Left lung (tissue), 10 donors: Measurements from ENCODE around the gene C2orf76. TPM values are rescaled to one million over a fixed set of nuclear protein-coding genes. Genes with fewer than 3 reads are reported as not detected.

Experiments
- ATAC-seq: fragments of 200-7000 bp; cut with Tn5 transposase; one replicate; pipeline ENCODE4 v1.9.1; 2020; ENCODE audit warnings: moderate library complexity
- DNase-seq, 4 donors: peaks; one replicate each; pipeline ENCODE4 v3.0.0-alpha.2; 2013 to 2020
- H3K27ac ChIP-seq, 2 donors: fragments of 200-600 bp; sonication (generic) in 1 of 2; one replicate each; pipeline versions ENCODE4 v1.5.0 to v1.8.0; 2020 to 2021
- H3K27me3 ChIP-seq, 2 donors: fragments of 200-600 bp; sonication (generic) in 1 of 2; one replicate each; pipeline versions ENCODE4 v1.5.0 to v1.8.0; 2020 to 2021
- H3K36me3 ChIP-seq, 2 donors: fragments of 200-600 bp; sonication (generic) in 1 of 2; one replicate each; pipeline versions ENCODE4 v1.5.0 to v1.8.0; 2020 to 2021
- H3K4me1 ChIP-seq, 2 donors: fragments of 200-600 bp; one replicate each; pipeline ENCODE4 v1.8.0; 2021
- H3K4me3 ChIP-seq, 2 donors: fragments of 200-600 bp; sonication (generic) in 1 of 2; one replicate each; pipeline versions ENCODE4 v1.5.0 to v1.8.0; 2020 to 2021; ENCODE audit warnings: mild to moderate bottlenecking in 1 of 2
- H3K9me3 ChIP-seq, 2 donors: fragments of 200-600 bp; sonication (generic) in 1 of 2; one replicate each; pipeline versions ENCODE4 v1.5.0 to v1.8.0; 2020 to 2021
- CTCF ChIP-seq, 2 donors: fragments of 200-600 bp; sonication (generic) in 1 of 2; IDR thresholded peaks; one replicate each; pipeline versions ENCODE4 v1.5.0 to v1.8.0; 2021; ENCODE audit warnings: antibody characterized with exemption in 2 of 2
- intact Hi-C, 2 donors: fragments of 100-400 bp; cut with DNase I; formaldehyde crosslinking; loops; one replicate each; pipeline versions ENCODE4 v1.11.2 to v1.14.2; 2022
- polyA plus RNA-seq, 6 donors: library from polyadenylated mRNA; unstranded; fragments of 120-200 nt; gene quantifications; one replicate each; pipeline ENCODE4 v1.2.1, GENCODE V29; 2013; ENCODE audit not compliant: insufficient read length in 6 of 6
- total RNA-seq, 2 donors: library from RNA; stranded (reverse); fragmentation: NEBNext Ultra II Directional; extraction: Animal tissue kit (Norgen Biotek cat#: 25700); gene quantifications; one replicate each; pipeline ENCODE4 v1.2.1, GENCODE V29; 2021
- donor health status: DM: no; HTN: yes; CAD: no.
- donor health status: DM: no; HTN: no; CAD: no.

Gene C2orf76
- total and polyA plus RNA-seq, 8 donors = 11.0 to 17.1 (median 16.0) TPM

GRCh38 chr2:119365436-119365835 is 1.2 kb downstream of the C2orf76 start:
- Histone ChIP-seq H3K4me1 (peaks cover 15 to 42% of the 10 kb centered on the region in 2 donors), H3K9me3 (no peaks in the 10 kb centered on the region), H3K36me3 (peaks cover 0 to 20% of the 10 kb centered on the region in 2 donors), H3K27ac (no peak overlapping the region), H3K4me3 (peak overlapping the region in 1 of 2 donors; percentile 92), H3K27me3 (no peaks in the 10 kb centered on the region)
- intact Hi-C loops = no loop called here
- DNase-seq = no peak
- no peak for TF ChIP-seq CTCF (IDR thresholded peaks at IDR 0.05)
- no peak for ATAC-seq

GRCh38 chr2:119364798-119365197 is 1.8 kb downstream of the C2orf76 start:
- Histone ChIP-seq H3K27ac (no peak overlapping the region), H3K9me3 (no peaks in the 10 kb centered on the region), H3K36me3 (peaks cover 0 to 14% of the 10 kb centered on the region in 2 donors), H3K4me3 (no peak overlapping the region), H3K4me1 (peaks cover 15 to 41% of the 10 kb centered on the region in 2 donors), H3K27me3 (no peaks in the 10 kb centered on the region)
- TF ChIP-seq CTCF (IDR thresholded peaks at IDR 0.05) = no peak
- DNase-seq = no peak
- ATAC-seq = no peak
- intact Hi-C loops = no loop called here

GRCh38 chr2:119360423-119360966 is 6.1 kb downstream of the C2orf76 start:
- no peaks in the 10 kb centered on the region for H3K27me3 ChIP-seq
- peaks cover 2 to 12% of the 10 kb centered on the region in 2 donors for H3K4me1 ChIP-seq
- TF ChIP-seq CTCF (IDR thresholded peaks at IDR 0.05) = no peak
- H3K4me3 ChIP-seq = no peak overlapping the region
- no peaks in the 10 kb centered on the region for H3K36me3 ChIP-seq
- H3K27ac ChIP-seq = no peak overlapping the region
- no peak for DNase-seq
- no peaks in the 10 kb centered on the region for H3K9me3 ChIP-seq
- intact Hi-C loops = no loop called here
- no peak for ATAC-seq

GRCh38 chr2:119359774-119360173 is 6.9 kb downstream of the C2orf76 start:
- DNase-seq (no peak), ATAC-seq (no peak)
- no peaks in the 10 kb centered on the region for H3K36me3 ChIP-seq
- no peaks in the 10 kb centered on the region for H3K9me3 ChIP-seq
- H3K4me1 ChIP-seq = peaks cover 0 to 5% of the 10 kb centered on the region in 2 donors
- H3K27me3 ChIP-seq = no peaks in the 10 kb centered on the region
- H3K27ac ChIP-seq = no peak overlapping the region
- TF ChIP-seq CTCF (IDR thresholded peaks at IDR 0.05) = no peak
- no peak overlapping the region for H3K4me3 ChIP-seq
- intact Hi-C loops = no loop called here

GRCh38 chr2:119354860-119355259 is 11.8 kb downstream of the C2orf76 start:
- TF ChIP-seq CTCF (IDR thresholded peaks at IDR 0.05) = no peak
- Histone ChIP-seq H3K4me3 (no peak overlapping the region), H3K27ac (no peak overlapping the region), H3K27me3 (no peaks in the 10 kb centered on the region), H3K9me3 (no peaks in the 10 kb centered on the region), H3K36me3 (no peaks in the 10 kb centered on the region), H3K4me1 (no peaks in the 10 kb centered on the region)
- ATAC-seq (no peak), DNase-seq (no peak)
- intact Hi-C loops = no loop called here
